ENCODE results near the gene IFNA6. TPM values are rescaled to one million over a fixed set of nuclear protein-coding genes. Genes with fewer than 3 reads are reported as not detected.

IFNA6 gene
- polyA plus RNA-seq, 1 experiment = not detected

DNA sequence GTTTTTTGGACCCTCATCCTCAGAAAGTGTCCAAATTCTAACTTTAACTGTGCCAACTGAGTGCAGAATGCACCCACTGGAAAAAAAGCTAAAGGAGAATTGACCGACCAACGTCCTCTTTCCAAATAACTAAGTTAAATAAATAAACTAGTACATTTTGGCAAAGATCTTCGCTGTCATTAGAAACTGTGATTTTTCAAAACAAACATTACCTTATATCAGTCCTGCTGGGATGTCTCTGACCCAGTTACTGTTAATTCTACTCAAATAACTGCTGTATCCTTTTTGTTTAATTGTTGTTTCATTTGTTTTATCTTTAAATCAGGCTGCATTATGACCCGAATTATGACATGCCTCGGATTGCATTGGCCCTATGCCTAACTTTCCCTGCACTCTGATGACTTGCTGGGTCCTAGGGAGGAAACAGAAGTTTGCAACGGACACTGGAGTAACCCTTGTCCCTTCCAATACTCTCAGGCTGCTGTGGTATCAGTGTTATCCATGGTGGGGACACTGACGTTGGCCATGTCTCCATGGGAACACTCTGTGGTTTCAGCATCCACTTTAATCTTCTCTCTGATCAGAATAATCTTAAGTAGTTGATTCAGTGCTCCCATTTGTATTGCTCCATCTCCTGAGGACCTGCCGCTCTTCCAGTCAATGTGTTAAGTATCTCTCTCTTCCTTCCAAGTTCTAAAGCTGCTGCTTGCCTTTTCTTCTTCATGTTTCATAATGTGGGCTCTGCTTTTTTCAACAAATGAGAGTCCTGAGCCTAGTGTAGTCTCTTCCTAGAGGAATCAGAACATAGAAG, 34.5 kb downstream of the IFNA6 start:
- TF ChIP-seq CTCF (IDR thresholded peaks at IDR 0.05; ENCODE audit: insufficient read depth, low read depth, low read length) = no peak
- DNase-seq (ENCODE audit: low read depth) = no peak
- CTCF ChIA-PET = interaction anchor here (1.3 to 1.5 kb wide), 2 partner anchors 80 to 475 kb away, joined by 3 read pairs; no protein-coding TSS in a partner anchor
- no peaks in the 10 kb centered on the region for H3K36me3 ChIP-seq (ENCODE audit: control insufficient read depth, insufficient read depth, low read length)
- H3K4me3 ChIP-seq (ENCODE audit: low read depth, low read length) = no peak overlapping the region
- POLR2A ChIA-PET = no interaction called here
- H3K27me3 ChIP-seq (ENCODE audit: control insufficient read depth, insufficient read depth, low read length) = no peaks in the 10 kb centered on the region

DNA sequence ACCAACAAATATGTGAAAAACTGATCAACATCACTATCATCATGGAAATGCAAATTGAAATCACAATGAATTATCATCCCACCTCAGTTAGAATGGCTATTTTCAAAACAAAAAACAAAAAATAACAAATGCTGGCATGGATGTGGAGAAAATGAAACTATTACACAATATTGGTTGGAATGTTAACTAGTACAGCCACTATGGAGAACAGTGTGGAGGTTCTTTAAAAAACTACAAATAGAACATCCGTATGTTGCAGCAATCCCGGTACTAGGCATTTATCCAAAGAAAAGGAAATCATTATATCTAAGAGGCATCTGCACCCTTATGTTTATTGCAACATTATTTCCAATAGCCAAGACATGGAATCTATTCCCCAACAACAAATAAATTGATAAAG, 36.5 kb downstream of the IFNA6 start:
- POLR2A ChIA-PET = no interaction called here
- Histone ChIP-seq H3K4me3 (ENCODE audit: low read depth, low read length) (no peak overlapping the region), H3K36me3 (ENCODE audit: control insufficient read depth, insufficient read depth, low read length) (no peaks in the 10 kb centered on the region), H3K27me3 (ENCODE audit: control insufficient read depth, insufficient read depth, low read length) (no peaks in the 10 kb centered on the region)
- TF ChIP-seq CTCF (IDR thresholded peaks at IDR 0.05; ENCODE audit: insufficient read depth, low read depth, low read length) = no peak
- CTCF ChIA-PET = interaction anchor here (0.7 to 1.5 kb wide), 2 partner anchors 82 to 141 kb away, joined by 4 read pairs; no protein-coding TSS in a partner anchor
- no peak for DNase-seq (ENCODE audit: low read depth)

DNA sequence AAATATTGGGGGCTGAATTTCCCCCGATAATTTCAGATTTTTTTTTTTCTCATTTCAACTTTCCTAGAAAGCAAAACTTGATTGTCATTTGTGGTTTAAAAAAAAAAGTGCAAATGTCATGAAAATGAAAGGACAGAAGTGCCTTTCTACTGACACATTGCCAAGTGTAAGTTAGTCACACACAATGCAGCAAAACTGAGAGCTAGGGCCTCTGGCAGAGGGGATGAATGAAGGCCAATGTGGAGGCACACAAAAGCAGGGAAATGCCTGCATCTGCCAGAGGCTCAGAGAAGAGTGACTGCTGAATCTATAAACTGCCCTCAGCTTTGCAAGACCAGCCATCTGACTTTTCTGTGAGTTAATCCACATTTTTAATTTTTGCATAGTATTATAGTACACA, 38.8 kb downstream of the IFNA6 start:
- H3K27me3 ChIP-seq (ENCODE audit: control insufficient read depth, insufficient read depth, low read length) = no peaks in the 10 kb centered on the region; the same call in 1 of the 2 replicates
- CTCF ChIA-PET = no interaction called here

GRCh38 chr9:21305213-21305612, 45.5 kb downstream of the IFNA6 start, which contains the start of gene IFNA5:
Gene IFNA5, minus strand, starts transcription at chr9:21305313. Its CDS starts 57 bp downstream, at chr9:21305256.
- CTCF ChIA-PET = no interaction called here
- no peaks in the 10 kb centered on the region for H3K36me3 ChIP-seq (ENCODE audit: control insufficient read depth, insufficient read depth, low read length)
- H3K4me3 ChIP-seq (ENCODE audit: low read depth, low read length) = no peak within 1 kb of the TSS
- no peak for DNase-seq (ENCODE audit: low read depth)
- peaks cover 1% of the 10 kb centered on the region; the same call in 1 of the 2 replicates for H3K27me3 ChIP-seq (ENCODE audit: control insufficient read depth, insufficient read depth, low read length)
- POLR2A ChIA-PET = no interaction called here
- TF ChIP-seq CTCF (IDR thresholded peaks at IDR 0.05; ENCODE audit: insufficient read depth, low read depth, low read length) = no peak

More for the DNA sequence above, 38.8 kb downstream of the IFNA6 start:
- DNase-seq (ENCODE audit: low read depth) = no peak
- TF ChIP-seq CTCF (IDR thresholded peaks at IDR 0.05; ENCODE audit: insufficient read depth, low read depth, low read length) = no peak
- no peak overlapping the region for H3K4me3 ChIP-seq (ENCODE audit: low read depth, low read length)
- POLR2A ChIA-PET = no interaction called here
- no peaks in the 10 kb centered on the region for H3K36me3 ChIP-seq (ENCODE audit: control insufficient read depth, insufficient read depth, low read length)

Other genes with a start within 250 kb of the IFNA6 start
- not detected in 2 replicates for gene IFNW1, start 209.1 kb downstream of the IFNA6 start, polyA plus RNA-seq (2011; rRNA removed)
- not detected in 2 replicates for gene IFNA21, start 184.2 kb downstream of the IFNA6 start, polyA plus RNA-seq (2011; rRNA removed)
- not detected in 2 replicates for gene IFNA4, start 163.3 kb downstream of the IFNA6 start, polyA plus RNA-seq (2011; rRNA removed)
- gene IFNA7, start 148.7 kb downstream of the IFNA6 start, polyA plus RNA-seq (2011; rRNA removed) = not detected in 2 replicates
- not detected in 2 replicates for gene IFNA10, start 143.7 kb downstream of the IFNA6 start, polyA plus RNA-seq (2011; rRNA removed)
- not detected in 2 replicates for gene IFNA16, start 133.6 kb downstream of the IFNA6 start, polyA plus RNA-seq (2011; rRNA removed)
- not detected in 2 replicates for gene IFNA17, start 122.7 kb downstream of the IFNA6 start, polyA plus RNA-seq (2011; rRNA removed)
- gene IFNA14, start 110.9 kb downstream of the IFNA6 start, polyA plus RNA-seq (2011; rRNA removed) = not detected in 2 replicates
- gene IFNA5, start 45.6 kb downstream of the IFNA6 start, polyA plus RNA-seq (2011; rRNA removed) = not detected in 2 replicates
- 14.4 and 25.9 TPM in 2 replicates for gene KLHL9, start 15.5 kb downstream of the IFNA6 start, polyA plus RNA-seq (2011; rRNA removed)
- not detected in 2 replicates for gene IFNA13, start 17.2 kb upstream of the IFNA6 start, polyA plus RNA-seq (2011; rRNA removed)
- not detected in 2 replicates for gene IFNA2, start 34.5 kb upstream of the IFNA6 start, polyA plus RNA-seq (2011; rRNA removed)
- gene IFNA8, start 58.2 kb upstream of the IFNA6 start, polyA plus RNA-seq (2011; rRNA removed) = not detected in 2 replicates
- gene IFNA1, start 89.6 kb upstream of the IFNA6 start, polyA plus RNA-seq (2011; rRNA removed) = not detected in 2 replicates
- 0.28 and 0.69 TPM in 2 replicates for gene IFNE, start 131.4 kb upstream of the IFNA6 start, polyA plus RNA-seq (2011; rRNA removed)